Keratinocyte (primary cell): Measurements from ENCODE around the gene THBS2. TPM values are rescaled to one million over a fixed set of nuclear protein-coding genes. Genes with fewer than 3 reads are reported as not detected.
A peak's percentile ranks its signal among the peaks of the same experiment; 100 is the strongest.

ENCODE experiments used
- DNase-seq: peaks from one replicate; pipeline ENCODE4 v3.0.0-alpha.2; 2011; ENCODE audit warnings: low read depth, missing footprints, low spot score
- FAIRE-seq: peaks from 2 replicates; lab custom pipeline; 2011; peaks lifted over from hg19 to GRCh38; lab: Jason Lieb, UNC
- H2AFZ ChIP-seq: 2 replicates; pipeline ENCODE4 v1.6.0; 2012; ENCODE audit warnings: low read length, control low read depth, inconsistent platforms; ENCODE audit not compliant: control insufficient read depth
- H3K27ac ChIP-seq: 2 replicates; pipeline ENCODE4 v1.5.1; 2011; ENCODE audit warnings: low read length; ENCODE audit not compliant: control insufficient read depth, insufficient read depth
- H3K27me3 ChIP-seq: 3 replicates; pipeline ENCODE4 v1.6.0; 2011; ENCODE audit warnings: low read length; ENCODE audit not compliant: control insufficient read depth, insufficient read depth; ENCODE audit errors: extremely low read depth
- H3K36me3 ChIP-seq, 2 experiments: 2 replicates in 1 of 2; 3 replicates in 1 of 2; pipeline ENCODE4 v1.5.1; 2011; ENCODE audit warnings: low read length in 2 of 2, mild to moderate bottlenecking in 1 of 2; ENCODE audit not compliant: control insufficient read depth in 2 of 2, insufficient read depth in 2 of 2; ENCODE audit errors: extremely low read depth in 1 of 2
- H3K4me1 ChIP-seq: 3 replicates; pipeline ENCODE4 v1.5.1; 2011; ENCODE audit warnings: low read length; ENCODE audit not compliant: control insufficient read depth, insufficient read depth; ENCODE audit errors: extremely low read depth
- H3K4me2 ChIP-seq: 3 replicates; pipeline ENCODE4 v1.6.0; 2011; ENCODE audit warnings: low read depth, low read length; ENCODE audit not compliant: control insufficient read depth, insufficient read depth; ENCODE audit errors: extremely low read depth
- H3K4me3 ChIP-seq, 3 experiments: fragments of 200-600 bp in 1 of 3; sonication (generic) in 1 of 3; 2 replicates in 2 of 3; 3 replicates in 1 of 3; pipeline ENCODE4 v1.5.1; 2011 to 2016; ENCODE audit warnings: low read length in 3 of 3, mild to moderate bottlenecking in 3 of 3, control low read depth in 2 of 3, inconsistent platforms in 1 of 3, low read depth in 1 of 3, mixed read lengths in 1 of 3, mixed run types in 1 of 3, moderate library complexity in 1 of 3; ENCODE audit not compliant: control insufficient read depth in 2 of 3, insufficient read depth in 2 of 3; ENCODE audit errors: extremely low read depth in 1 of 3
- H3K79me2 ChIP-seq: 2 replicates; pipeline ENCODE4 v1.6.0; 2012; ENCODE audit warnings: low read length; ENCODE audit not compliant: control insufficient read depth, insufficient read depth
- H3K9ac ChIP-seq: 3 replicates; pipeline ENCODE4 v1.6.0; 2011; ENCODE audit warnings: low read length; ENCODE audit not compliant: control insufficient read depth, insufficient read depth; ENCODE audit errors: extremely low read depth
- H3K9me1 ChIP-seq: 3 replicates; pipeline ENCODE4 v1.6.0; 2011; ENCODE audit warnings: low read length; ENCODE audit not compliant: control insufficient read depth, insufficient read depth; ENCODE audit errors: extremely low read depth
- H3K9me3 ChIP-seq: 2 replicates; pipeline ENCODE4 v1.5.1; 2012; ENCODE audit warnings: low read depth, low read length; ENCODE audit not compliant: control insufficient read depth
- H4K20me1 ChIP-seq: 3 replicates; pipeline ENCODE4 v1.6.0; 2011; ENCODE audit warnings: low read length; ENCODE audit not compliant: control insufficient read depth, insufficient read depth; ENCODE audit errors: extremely low read depth
- EZH2 ChIP-seq: IDR thresholded peaks from one replicate; pipeline ENCODE4 v1.6.1; 2012; ENCODE audit warnings: inconsistent platforms, mild to moderate bottlenecking, low read length, moderate library complexity
- dilution Hi-C: fragments of 300-500 bp; cut with MboI; formaldehyde crosslinking; loops from one replicate; pipeline ENCODE4 v1.7.0; 2020; ENCODE audit warnings: low sequenced_read_pairs; ENCODE audit not compliant: extremely low pct_ligation_motif_present
- polyA plus RNA-seq, 5 experiments: library from polyadenylated mRNA; depleted of rRNA in 3 of 5; stranded (reverse) in 3 of 5; stranded (forward) in 1 of 5; unstranded in 1 of 5; fragments of >200 nt; gene quantifications; 1 replicate in 1 of 5; 2 replicates in 3 of 5; 3 replicates in 1 of 5; pipeline versions ENCODE4 v1.2.1 to v1.2.3, GENCODE V29; 2011 to 2012; ENCODE audit warnings: missing spikeins in 2 of 5, low read depth in 1 of 5, low replicate concordance in 1 of 5
- TF ChIP-seq, protein P1 (sequence below), 3 experiments: IDR thresholded peaks in 1 of 3; conservative IDR thresholded peaks in 1 of 3; optimal IDR thresholded peaks in 1 of 3; 2 replicates in 2 of 3; 3 replicates in 1 of 3; pipeline versions ENCODE3 to v1.5.1; 2011; ENCODE audit warnings: low read length in 3 of 3, mild to moderate bottlenecking in 3 of 3, moderate library complexity in 2 of 3, control low read depth in 1 of 3, inconsistent platforms in 1 of 3; ENCODE audit not compliant: insufficient read depth in 2 of 3; ENCODE audit errors: extremely low read depth in 1 of 3

The THBS2 gene
- polyA plus RNA-seq, 1 donor (not counting 4 experiments of a cell fraction or from before 2014, with no cell fraction given) = 533 TPM

DNA sequence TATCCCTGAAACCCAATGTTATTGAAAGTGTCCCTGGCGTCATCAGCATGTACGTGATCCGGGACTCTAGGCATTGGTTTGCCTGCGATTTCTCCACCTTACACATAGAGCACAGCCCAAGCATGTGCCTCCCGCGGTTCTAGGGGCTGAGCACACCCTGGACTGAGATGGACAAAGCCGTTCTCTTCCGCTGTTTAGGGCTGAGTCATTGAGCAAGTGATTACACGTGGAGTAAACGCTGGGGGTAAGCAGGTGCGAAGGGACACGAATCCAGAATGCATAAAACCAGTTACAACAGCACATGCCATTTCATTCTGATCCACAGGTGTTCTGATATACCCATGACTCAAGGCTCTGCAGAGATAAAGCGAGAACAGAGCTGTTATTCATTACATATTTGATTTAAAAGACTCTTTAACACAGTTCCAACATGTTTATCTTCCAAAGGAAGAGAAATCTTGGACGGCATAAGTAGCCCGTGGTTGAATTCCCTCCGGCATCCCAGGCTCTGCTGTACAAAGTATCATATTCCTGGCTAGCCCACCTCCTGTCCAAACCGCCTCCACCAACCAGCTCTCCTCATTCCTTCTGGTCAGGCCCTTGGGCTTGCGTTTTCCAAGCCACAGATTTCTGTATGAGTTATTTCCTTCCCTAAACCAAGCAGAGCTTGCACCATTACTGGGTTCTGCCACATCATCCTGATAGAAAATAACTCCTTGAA, 36.1 kb upstream of the THBS2 start:
- Histone ChIP-seq H3K9me3 (no peaks in the 10 kb centered on the region), H3K4me2 (peak overlapping the region; percentile 38), H3K27me3 (no peaks in the 10 kb centered on the region), H3K9ac (peak overlapping the region; percentile 62), H3K27ac (peak overlapping the region; percentile 91), H4K20me1 (no peaks in the 10 kb centered on the region), H3K4me1 (peaks cover 69% of the 10 kb centered on the region), H3K79me2 (no peaks in the 10 kb centered on the region), H2AFZ (no peak overlapping the region), H3K9me1 (no peaks in the 10 kb centered on the region), H3K4me3 (no peak overlapping the region), H3K36me3 (no peaks in the 10 kb centered on the region)
- TF ChIP-seq, protein P1, sequence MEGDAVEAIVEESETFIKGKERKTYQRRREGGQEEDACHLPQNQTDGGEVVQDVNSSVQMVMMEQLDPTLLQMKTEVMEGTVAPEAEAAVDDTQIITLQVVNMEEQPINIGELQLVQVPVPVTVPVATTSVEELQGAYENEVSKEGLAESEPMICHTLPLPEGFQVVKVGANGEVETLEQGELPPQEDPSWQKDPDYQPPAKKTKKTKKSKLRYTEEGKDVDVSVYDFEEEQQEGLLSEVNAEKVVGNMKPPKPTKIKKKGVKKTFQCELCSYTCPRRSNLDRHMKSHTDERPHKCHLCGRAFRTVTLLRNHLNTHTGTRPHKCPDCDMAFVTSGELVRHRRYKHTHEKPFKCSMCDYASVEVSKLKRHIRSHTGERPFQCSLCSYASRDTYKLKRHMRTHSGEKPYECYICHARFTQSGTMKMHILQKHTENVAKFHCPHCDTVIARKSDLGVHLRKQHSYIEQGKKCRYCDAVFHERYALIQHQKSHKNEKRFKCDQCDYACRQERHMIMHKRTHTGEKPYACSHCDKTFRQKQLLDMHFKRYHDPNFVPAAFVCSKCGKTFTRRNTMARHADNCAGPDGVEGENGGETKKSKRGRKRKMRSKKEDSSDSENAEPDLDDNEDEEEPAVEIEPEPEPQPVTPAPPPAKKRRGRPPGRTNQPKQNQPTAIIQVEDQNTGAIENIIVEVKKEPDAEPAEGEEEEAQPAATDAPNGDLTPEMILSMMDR (optimal IDR thresholded peaks at IDR 0.05 in 1 of 3, IDR thresholded peaks at IDR 0.05 in 1 of 3, conservative IDR thresholded peaks at IDR 0.05 in 1 of 3; ENCODE audit: extremely low read depth in 1 of 3, insufficient read depth in 2 of 3, low read length in 3 of 3) = no peak
- TF ChIP-seq EZH2 = no peak
- DNase-seq (peak; percentile 98), FAIRE-seq (peak; percentile 100)
- dilution Hi-C loops = no loop called here

DNA sequence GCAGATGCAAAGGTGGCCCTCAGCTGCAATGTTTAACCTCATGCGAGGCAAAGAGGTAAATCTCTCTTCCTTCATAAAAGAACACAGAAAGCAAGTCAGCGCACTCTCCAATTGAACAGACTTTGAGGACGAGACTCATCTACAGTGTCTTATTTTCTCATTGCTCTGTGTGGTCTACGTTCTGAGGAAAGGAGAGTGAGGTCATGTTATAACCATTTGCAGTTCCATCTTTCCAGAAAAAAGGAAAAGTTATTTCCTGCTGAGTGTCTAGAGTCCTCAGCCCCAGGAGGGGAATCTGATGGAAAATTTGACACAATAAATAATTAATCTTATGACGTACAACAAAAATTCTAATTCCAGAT, 35.6 kb upstream of the THBS2 start:
- H3K9me1 ChIP-seq = no peaks in the 10 kb centered on the region
- H3K9me3 ChIP-seq = no peaks in the 10 kb centered on the region
- TF ChIP-seq, protein P1 (optimal IDR thresholded peaks at IDR 0.05 in 1 of 3, IDR thresholded peaks at IDR 0.05 in 1 of 3, conservative IDR thresholded peaks at IDR 0.05 in 1 of 3; ENCODE audit: extremely low read depth in 1 of 3, insufficient read depth in 2 of 3, low read length in 3 of 3) = no peak
- TF ChIP-seq EZH2 = no peak
- H3K4me1 ChIP-seq = peaks cover 64% of the 10 kb centered on the region
- no peak overlapping the region for H2AFZ ChIP-seq
- no peaks in the 10 kb centered on the region for H3K79me2 ChIP-seq
- FAIRE-seq (no peak), DNase-seq (no peak)
- dilution Hi-C loops = no loop called here
- H3K36me3 ChIP-seq = no peaks in the 10 kb centered on the region
- no peaks in the 10 kb centered on the region for H3K27me3 ChIP-seq
- H3K27ac ChIP-seq = peak overlapping the region; percentile 91
- H4K20me1 ChIP-seq = no peaks in the 10 kb centered on the region
- peak overlapping the region; percentile 62 for H3K9ac ChIP-seq
- peak overlapping the region; percentile 38 for H3K4me2 ChIP-seq
- H3K4me3 ChIP-seq = no peak overlapping the region
